Ectodermal cell (in vitro differentiated cells): ENCODE data around the gene LST1.

Experiments used
- H3K27ac ChIP-seq: 2 replicates; pipeline ENCODE4 v1.7.0; 2013; ENCODE audit warnings: mild to moderate bottlenecking, low read depth, low read length; ENCODE audit not compliant: insufficient read depth, poor library complexity, severe bottlenecking
- H3K27me3 ChIP-seq: 2 replicates; pipeline ENCODE4 v1.7.0; 2013; ENCODE audit warnings: mild to moderate bottlenecking, low read length; ENCODE audit not compliant: insufficient read depth, control insufficient read depth, poor library complexity, severe bottlenecking
- H3K36me3 ChIP-seq: one replicate; pipeline ENCODE4 v1.7.0; 2013; ENCODE audit warnings: low read length; ENCODE audit not compliant: control insufficient read depth, insufficient read depth
- H3K4me1 ChIP-seq: one replicate; pipeline ENCODE4 v1.7.0; 2013; ENCODE audit warnings: low read length; ENCODE audit not compliant: control insufficient read depth, insufficient read depth
- H3K4me3 ChIP-seq: 2 replicates; pipeline ENCODE4 v1.7.0; 2013; ENCODE audit warnings: low read depth, low read length, control low read depth; ENCODE audit not compliant: insufficient read depth
- H3K9me3 ChIP-seq: 2 replicates; pipeline ENCODE4 v1.7.0; 2013; ENCODE audit warnings: mild to moderate bottlenecking, low read length, moderate library complexity; ENCODE audit not compliant: control insufficient read depth
- WGBS, 2 experiments: methylation state at CpG; one replicate each; pipeline ENCODE4 v1.1.7; 2013; ENCODE audit warnings: missing lambda C conversion rate in 2 of 2; 5-methylcytosine and 5-hydroxymethylcytosine counted together

The LST1 gene

DNA sequence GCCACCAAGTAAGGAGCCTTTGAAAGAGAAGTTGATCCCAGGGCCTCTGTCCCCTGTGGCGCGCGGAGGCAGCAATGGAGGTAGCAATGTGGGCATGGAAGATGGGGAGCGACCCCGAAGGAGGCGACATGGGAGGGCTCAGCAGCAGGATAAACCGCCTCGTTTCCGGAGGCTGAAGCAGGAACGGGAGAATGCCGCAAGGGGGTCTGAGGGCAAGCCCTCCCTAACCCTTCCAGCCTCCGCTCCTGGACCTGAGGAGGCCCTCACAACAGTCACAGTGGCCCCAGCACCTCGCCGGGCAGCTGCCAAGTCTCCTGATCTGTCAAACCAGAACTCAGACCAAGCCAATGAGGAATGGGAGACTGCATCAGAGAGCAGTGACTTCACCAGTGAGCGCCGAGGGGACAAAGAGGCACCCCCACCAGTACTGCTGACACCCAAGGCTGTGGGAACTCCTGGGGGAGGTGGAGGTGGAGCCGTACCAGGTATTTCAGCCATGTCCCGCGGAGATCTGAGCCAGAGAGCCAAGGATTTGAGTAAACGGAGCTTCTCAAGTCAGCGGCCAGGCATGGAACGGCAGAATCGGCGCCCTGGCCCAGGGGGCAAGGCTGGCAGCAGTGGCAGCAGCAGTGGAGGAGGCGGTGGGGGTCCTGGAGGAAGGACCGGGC lies 46.3 kb downstream of the LST1 start:
- H3K9me3 ChIP-seq: no peaks in the 10 kb centered on the region
- H3K4me3 ChIP-seq: no peak overlapping the region
- H3K27me3 ChIP-seq: no peaks in the 10 kb centered on the region
- no peak overlapping the region for H3K27ac ChIP-seq
- 95 to 96% methylated on average over 26 of the region's 26 CpGs for WGBS, 2 experiments
- no peaks in the 10 kb centered on the region for H3K4me1 ChIP-seq
- peaks cover 97% of the 10 kb centered on the region for H3K36me3 ChIP-seq

GRCh38 chr6:31633447-31633846 lies 47.4 kb downstream of the LST1 start:
- H3K27me3 ChIP-seq: no peaks in the 10 kb centered on the region
- H3K4me1 ChIP-seq: no peaks in the 10 kb centered on the region
- 94 to 97% methylated on average over 7 of the region's 7 CpGs for WGBS, 2 experiments
- H3K9me3 ChIP-seq: no peaks in the 10 kb centered on the region
- peaks cover 87% of the 10 kb centered on the region for H3K36me3 ChIP-seq
- H3K4me3 ChIP-seq: no peak overlapping the region
- H3K27ac ChIP-seq: no peak overlapping the region

DNA sequence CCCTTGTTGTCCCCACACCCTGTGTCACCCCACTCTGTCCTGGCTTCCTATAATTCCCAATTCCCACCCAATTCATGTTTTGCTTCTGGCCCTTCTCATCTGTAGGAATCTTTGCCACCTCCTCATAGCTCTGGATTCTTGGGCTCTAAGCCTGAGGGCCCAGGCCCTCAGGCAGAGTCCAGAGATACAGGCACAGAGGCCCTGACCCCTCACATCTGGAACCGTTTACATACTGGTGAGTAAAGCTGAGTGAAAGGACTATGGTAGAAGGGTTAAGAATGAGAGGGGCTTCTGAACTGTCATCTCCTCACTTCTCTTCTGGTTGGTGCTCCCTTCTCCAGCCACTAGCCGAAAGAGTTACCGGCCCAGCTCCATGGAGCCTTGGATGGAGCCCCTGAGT lies 48.1 kb downstream of the LST1 start:
- Histone ChIP-seq H3K27me3 (no peaks in the 10 kb centered on the region), H3K4me1 (no peaks in the 10 kb centered on the region), H3K36me3 (peaks cover 81% of the 10 kb centered on the region), H3K27ac (no peak overlapping the region), H3K4me3 (no peak overlapping the region), H3K9me3 (no peaks in the 10 kb centered on the region)
- 95 to 96% methylated on average over 3 of the region's 3 CpGs for WGBS, 2 experiments

GRCh38 chr6:31634969-31635575 lies 49.0 kb downstream of the LST1 start:
- Histone ChIP-seq H3K4me3 (no peak overlapping the region), H3K36me3 (peaks cover 72% of the 10 kb centered on the region), H3K4me1 (no peaks in the 10 kb centered on the region), H3K27ac (no peak overlapping the region), H3K27me3 (no peaks in the 10 kb centered on the region), H3K9me3 (no peaks in the 10 kb centered on the region)
- 90 to 91% methylated on average over 11 of the region's 11 CpGs for WGBS, 2 experiments

DNA sequence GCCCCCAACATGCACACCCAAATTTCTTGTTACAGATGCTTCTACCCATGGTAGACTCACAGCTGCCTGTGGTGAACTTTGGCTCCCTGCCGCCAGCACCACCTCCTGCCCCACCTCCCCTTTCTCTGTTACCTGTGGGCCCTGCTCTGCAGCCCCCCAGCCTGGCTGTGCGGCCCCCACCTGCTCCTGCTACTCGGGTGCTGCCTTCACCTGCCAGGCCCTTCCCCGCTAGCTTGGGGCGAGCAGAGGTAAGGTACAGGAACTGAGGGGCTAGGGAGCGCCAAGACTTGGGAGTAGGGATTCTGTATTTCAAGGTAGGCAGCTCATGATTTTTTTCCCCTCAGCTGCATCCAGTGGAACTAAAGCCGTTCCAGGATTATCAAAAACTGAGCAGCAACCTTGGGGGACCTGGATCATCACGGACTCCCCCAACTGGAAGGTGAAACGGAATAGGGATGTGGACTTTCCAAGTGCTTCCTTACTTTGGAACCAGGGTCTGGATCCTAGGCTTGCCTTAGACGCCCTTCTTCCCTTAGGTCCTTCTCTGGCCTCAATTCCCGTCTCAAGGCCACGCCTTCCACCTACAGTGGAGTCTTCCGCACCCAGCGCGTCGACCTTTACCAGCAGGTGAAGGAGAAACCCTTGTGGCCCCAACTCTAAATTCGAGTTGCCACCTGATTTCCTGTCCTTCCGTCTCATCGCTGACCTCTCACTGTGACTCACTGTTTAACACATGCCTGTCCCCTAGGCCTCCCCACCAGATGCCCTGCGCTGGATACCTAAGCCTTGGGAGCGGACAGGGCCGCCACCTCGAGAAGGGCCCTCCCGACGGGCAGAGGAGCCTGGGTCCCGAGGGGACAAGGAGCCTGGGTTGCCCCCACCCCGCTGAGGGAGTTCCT lies 50.9 kb downstream of the LST1 start:
- H3K27me3 ChIP-seq: no peaks in the 10 kb centered on the region
- no peak overlapping the region for H3K4me3 ChIP-seq
- WGBS, 2 experiments: 90% methylated on average over 27 of the region's 27 CpGs
- no peaks in the 10 kb centered on the region for H3K4me1 ChIP-seq
- H3K36me3 ChIP-seq: peaks cover 72% of the 10 kb centered on the region
- H3K9me3 ChIP-seq: no peaks in the 10 kb centered on the region
- H3K27ac ChIP-seq: peak overlapping the region; percentile 16
